LoVo (cell line): ENCODE measurements around the gene DNAJB9.

Experiments used
- DNase-seq: peaks from one replicate; pipeline ENCODE4 v3.0.0-alpha.2; 2016; ENCODE audit warnings: low spot score

The DNAJB9 gene

DNA sequence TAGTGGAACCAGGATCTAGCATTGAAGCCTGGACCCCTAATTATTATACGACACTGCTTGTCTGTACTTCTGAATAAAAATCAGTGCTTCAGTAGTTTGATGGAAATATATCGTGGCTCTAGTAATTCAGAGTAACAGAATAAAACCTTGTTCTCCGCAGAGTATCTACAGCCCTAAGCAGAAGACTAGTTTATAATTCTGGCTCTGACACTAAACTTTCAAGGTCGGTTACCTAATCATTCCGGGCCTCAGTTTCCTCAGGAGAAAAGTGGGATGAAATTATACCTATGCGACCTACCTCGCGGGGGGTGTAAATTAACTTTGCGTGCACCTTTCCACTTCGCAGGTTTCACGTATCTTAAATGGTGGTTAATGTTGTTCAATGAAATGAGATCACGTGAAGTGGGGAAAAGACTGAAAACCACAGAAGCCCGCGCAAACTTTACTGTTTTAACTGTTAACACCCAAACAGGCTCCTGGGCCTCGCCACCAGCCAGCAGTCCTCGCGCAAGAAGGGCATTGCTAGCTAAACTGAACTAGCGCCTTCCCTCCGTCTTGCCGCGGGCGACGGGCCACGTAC is 783 bp upstream of the DNAJB9 start:
- DNase-seq: no peak

DNA sequence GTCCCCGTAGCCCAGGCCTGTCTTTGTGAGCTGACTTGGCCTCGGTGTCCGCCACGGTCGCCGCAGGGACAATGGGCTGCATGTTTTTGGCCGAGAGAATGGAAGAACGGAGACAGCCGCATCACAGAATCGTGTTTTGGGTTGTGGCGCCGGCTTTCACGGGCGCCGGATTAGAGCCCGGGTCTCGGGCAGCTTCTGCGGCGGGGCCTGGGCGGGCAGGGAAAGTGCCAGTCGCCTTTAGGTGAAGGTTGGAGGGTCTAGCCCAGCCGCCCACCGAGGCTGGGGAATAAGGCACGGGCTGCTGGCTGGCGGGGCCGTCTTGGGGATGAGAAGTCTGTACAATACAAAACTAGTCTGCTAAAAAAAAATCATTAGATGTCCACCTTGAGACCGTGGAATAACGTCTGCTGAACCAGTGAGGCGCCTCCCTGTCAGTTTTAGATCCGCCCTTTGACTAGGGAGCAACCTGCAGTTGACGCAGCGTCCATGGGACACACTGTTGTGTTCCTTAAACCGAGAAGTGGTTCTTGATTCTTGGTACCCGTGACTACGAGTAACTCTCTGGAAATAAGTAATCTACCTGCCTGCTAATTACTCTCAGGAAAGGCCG is 577 bp downstream of the DNAJB9 start:
- DNase-seq: peak; percentile 75

DNA sequence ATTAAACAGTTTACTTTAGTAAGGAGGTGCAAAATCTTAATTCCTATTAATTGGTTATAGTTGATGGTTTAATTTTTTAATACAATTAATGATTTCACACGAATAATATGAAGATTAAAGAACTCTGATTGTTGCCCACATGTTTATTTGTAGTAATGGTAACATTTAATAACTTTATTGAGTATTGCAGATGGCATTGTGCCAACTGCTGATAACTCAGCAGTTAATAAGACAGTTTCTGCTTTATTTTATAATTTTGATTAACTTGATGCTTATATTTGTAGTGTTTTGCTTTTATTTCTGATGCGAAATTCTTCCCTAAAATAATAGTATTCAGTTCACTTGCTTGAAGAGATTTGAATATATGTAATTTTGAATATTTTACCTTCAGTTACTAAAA is 2.8 kb downstream of the DNAJB9 start:
- no peak for DNase-seq

DNA sequence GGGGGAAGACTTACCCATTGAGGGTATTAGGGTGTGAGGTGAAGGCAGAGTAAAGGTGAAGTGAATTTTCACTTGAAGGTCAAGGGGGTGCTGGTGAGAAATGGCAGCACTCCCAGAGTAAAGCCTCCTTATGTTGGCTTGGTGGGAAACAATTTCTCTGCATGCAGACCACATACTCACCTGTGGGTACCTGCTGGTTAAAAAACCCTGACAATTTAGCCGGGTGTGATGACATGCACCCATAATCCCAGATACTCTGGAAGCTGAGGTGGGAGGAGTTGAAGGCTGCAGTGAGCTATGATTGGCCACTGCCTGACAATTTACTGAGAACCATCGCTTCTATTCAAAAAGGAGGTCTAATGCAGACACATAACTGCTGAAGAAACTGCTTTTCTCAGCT is 5.5 kb downstream of the DNAJB9 start:
- no peak for DNase-seq

DNA sequence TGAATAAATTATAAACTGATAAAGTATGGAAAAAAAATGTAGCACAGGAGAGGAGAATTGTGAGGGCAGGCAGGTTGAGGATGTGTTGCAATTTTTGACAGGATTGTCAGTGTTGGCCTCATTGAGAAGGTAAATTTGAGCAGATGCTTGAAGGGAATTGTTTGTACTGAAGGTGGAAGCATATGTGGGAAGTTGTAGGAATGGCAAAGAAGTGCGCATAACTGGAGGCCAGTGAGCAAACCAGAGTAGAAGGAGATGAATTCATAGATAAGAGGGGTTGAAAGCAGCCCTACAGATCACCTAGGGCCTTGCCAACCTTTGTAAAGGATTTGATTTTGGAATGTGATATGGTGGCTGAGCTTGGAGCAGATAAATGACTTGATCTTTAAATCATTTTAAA is 6.4 kb downstream of the DNAJB9 start:
- DNase-seq: no peak

DNA sequence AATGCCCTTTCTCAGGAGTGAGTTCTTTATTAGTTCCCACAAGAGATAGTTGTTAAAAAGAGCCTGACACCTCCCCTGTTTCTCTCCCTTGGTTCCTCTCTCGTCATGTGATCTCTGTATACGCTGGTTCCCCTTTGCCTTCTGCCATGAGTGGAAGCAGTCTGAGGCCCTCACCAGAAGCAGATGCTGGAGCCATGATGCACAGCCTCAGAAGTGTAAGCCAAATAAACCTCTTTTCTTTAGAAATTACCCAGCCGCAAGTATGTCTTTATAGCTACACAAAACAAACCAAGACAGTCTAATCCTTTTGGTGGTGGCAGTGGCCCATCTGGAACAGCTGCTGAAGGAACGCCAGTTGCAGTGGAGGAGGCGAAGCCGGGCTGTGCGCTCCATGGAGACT is 9.3 kb downstream of the DNAJB9 start:
- DNase-seq: no peak

DNA sequence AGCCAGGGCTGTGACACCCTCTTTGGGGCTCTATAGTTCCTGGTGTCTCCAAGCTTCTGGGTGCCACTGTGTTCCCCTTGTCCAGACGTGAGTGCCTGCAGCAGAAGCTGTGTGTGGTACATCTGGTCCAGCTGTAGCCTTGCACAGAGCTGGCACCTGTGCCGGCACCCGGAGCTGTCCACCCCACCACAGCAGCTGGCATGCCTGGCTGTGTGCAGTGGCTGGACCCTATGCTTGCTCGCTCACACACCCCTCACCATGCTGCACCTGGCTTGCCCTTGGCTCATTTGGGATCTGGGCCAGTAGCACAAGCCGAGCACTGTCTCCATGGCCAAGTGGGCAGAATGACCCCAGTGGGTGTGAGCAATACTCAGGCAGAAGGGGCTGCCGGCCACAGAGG is 10.6 kb downstream of the DNAJB9 start:
- no peak for DNase-seq

DNA sequence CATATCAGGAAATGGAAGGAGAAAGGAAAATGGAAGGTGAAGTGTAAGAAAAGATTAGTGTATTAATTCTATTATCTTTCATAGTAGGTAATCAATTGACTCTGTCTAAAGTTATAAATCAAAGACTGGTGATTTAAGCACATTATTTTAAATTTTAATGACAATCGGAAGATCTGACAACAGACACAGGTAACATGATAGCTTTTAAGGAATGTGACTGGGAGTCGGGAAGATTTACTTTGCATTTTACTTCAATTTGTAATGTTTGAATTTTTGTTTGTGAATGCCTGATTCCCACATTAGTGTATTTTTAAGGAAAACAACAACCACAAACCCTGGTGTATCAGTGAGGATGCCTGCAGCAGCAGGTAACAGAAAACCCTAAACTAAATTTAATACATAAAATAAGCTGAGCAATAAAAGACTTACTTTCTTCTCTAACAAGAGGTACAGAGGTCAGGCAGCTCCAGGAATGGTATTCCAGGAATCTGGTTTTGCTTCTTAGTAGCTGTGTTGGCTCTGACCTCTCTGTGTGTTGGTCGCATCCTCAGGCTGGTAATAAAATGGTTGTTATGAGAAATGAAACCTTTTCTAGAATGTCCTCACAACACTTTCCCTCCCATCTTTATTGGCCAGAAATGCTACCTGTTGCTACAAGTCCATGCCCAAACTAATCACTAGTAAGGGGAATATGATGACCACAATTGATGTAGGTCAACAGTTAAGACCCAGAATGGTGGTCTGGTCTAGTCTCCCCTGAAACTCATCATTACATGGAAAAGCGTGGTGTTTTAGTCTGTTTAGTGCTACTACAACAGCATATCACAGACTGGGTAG is 12.2 kb downstream of the DNAJB9 start:
- DNase-seq: peak; percentile 63

DNA sequence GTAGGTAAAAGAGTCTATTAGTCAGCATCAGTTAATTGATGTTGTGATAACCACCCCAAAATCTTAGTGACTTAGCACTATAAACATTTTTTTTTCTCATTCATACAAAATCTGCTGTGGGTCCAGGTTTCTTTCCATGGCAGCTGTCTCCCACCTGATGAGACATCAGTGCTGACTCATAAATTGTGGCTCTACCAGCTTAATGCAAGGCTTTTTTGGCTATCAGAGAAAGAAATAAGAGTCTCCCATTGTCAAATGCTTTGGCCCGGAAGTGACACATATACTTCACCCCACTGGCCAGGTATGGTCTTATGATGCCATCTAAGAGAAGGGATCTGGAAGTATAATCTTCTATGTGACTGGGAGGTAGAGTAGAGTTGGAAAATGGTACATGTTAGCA is 14.5 kb downstream of the DNAJB9 start:
- DNase-seq: no peak

DNA sequence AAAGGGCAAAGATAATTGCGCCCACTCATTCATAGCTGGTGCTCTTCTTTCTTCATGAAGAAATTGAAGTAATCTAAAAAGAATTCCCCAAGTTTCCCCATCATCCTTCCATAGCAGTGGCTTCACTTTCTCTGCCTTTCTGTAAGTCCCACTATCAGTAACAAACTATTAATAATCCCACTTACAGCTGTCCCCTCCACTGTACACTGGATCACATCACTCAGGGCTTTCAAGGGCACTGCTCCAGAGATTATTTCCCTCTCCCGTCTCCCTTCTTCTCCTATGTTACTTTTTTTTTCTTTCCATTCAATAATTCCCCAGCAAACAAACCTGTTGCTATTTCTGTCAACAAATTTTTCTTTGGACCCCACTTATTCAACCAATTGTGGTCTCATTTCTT is 16.2 kb downstream of the DNAJB9 start:
- DNase-seq: no peak

DNA sequence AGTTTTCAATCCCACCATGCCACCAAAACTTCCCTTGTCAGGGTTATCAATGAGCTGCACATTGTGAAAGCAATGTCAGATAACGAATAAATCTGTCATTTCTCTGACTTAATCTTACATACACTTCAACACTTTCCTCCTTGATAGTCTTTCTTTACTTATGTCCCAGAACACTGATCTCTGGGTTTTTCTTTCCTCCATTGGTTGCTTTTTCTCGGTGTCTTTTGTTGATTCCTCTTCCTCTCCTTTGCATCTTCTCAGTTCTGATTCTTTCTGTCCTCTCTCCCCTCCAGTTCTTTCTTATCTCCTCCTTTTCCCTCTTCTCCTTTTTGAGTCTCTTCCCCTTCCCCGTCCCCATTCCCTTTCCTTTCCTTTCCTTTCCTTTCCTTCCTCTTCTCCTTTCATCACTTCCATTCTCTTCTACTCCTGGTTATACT is 16.6 kb downstream of the DNAJB9 start:
- DNase-seq: no peak

DNA sequence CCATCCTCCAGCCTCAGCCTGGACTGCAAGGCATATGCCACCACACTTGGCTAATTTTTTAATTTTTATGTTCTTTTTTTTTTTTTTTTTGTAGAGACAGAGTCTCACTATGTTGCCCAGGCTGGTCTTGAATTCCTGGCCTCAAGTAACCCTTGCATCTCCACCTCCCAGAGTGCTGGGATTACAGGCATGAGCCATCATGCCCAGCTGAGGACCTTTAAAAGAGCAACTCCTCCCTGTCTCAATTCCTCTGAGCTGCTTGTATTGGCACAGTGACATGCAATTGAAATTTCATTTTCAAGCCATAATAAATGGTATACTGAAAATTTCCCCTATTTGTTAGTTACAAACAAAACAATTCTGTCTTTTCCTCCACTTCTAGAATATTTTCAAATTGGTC is 19.5 kb downstream of the DNAJB9 start:
- no peak for DNase-seq

DNA sequence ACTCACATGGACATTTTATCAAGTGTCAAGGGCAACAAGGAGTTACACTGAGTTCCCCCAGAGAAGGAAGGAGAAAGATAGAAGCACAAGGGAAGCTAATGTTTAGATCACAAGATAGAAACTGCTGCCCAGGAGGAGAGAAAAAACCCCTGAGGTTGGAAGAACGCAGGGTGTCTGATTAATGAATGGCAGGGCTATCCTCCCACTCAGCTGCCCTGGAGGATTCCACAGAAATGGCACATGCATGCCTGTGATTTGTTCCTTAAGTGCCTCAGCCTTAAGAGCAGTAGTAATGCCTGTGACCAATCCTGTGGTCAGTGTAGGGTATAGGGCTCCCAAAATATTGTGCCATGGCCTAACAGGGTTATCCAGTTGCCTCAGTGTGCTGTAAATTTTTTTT is 20.2 kb downstream of the DNAJB9 start:
- no peak for DNase-seq

DNA sequence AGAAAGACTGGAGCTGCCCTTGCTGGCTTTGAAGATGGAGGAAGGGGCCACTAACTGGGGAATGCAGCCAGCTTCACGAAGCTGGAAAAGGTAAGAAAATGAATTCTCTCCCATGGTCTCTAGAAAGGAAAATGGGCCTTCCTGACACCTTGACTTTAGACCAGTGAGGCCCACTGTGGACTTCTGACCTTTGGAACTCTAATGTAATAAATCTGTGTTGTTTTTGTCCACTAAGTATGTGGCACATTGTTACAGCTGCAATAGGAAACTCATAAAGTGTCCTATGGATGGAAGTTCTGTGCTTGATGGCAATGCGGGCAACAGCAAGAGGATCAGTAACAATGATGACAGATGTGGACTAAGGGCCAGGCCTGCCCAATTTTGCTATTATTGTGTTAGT is 20.9 kb downstream of the DNAJB9 start:
- no peak for DNase-seq

DNA sequence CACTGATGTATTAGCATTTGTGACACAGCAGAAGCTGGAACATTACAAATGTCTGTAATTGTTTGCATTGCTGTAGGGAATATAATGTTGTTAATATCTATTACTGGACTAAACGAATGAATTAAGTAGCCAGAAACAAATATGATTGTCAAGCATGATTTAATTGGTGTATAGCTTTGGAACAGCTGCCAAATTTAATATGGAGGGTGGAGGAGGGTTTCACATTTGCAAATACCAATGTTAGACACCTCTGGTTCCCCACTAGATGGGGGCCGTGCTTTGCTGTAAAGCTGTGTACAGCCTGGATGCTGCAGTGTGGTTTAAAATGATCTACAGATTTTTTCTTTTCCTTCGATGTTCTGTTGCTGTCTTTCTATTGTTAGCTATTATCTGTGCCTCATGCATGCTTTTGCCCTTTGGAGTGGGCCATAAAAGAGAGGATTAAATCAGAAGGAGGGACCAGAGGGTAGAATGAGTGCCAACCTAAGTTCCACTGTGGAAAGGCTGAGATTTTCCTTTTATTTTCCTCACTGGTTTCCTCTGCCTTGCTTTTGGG is 23.1 kb downstream of the DNAJB9 start:
- no peak for DNase-seq

DNA sequence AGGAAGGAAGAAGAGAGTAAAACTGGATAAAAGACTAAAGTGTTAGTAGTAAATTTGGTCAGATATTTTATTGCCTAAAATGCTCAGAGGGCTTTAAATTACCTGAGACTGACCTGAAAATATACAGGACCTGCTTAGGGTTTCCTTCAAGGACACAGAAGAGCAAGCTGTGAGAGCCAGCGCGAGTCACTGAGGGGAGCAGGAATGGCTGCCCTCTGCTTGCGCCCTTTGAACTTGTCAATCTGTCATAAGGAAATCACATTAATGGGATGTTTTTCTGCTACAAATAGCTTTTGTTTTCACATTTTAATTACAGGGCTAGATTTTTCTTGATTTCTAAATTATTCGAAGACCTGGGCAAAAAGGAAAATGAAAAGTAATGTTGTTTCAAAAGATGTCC is 26.9 kb downstream of the DNAJB9 start:
- DNase-seq: no peak

DNA sequence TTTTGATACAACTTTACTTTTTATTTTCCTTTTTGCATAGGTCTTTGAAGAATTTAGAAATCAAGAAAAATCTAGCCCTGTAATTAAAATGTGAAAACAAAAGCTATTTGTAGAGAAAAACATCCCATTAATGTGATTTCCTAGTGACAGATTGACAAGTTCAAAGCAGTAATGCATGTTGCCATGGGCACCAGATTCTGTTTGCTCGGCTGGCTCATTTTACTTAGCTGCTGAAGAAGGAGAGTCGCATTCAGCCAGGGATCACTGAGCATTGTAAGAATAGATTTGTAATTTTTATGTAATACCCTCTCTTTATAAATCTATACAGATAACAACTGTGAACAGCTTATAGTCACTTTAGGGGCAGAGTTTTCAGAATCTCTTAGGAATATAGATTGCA is 28.5 kb downstream of the DNAJB9 start:
- no peak for DNase-seq

DNA sequence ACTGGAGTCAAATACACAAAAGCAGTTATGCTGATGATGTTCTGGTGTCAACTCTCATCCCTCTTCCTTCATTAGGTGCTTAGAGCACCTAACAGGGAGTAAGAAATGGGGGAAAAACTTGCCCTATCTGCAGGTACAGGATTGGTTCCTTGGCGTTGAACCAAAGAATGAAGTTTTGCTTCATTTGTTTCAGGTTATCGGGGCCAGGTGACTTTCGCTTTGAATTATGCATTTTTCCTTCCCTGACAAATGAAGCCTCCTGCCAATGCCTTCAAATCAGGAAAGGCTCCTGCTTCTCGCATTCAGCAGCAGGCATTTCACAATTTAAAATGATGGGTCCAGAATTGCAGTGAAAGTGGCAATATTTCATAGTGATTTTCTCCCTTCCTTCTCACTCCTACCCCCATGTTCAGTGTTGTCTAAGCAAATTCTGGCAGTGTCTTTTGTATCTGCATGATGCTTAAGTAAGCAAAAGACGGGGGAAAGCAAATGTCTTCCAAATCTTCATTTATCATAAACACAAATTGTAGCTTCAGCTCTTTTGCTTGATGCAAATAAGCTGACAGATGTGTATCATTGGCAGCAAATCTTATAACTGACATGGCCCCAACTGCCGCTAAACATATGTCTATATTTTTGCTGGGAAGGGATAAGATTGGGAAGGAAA is 29.4 kb downstream of the DNAJB9 start:
- DNase-seq: no peak

DNA sequence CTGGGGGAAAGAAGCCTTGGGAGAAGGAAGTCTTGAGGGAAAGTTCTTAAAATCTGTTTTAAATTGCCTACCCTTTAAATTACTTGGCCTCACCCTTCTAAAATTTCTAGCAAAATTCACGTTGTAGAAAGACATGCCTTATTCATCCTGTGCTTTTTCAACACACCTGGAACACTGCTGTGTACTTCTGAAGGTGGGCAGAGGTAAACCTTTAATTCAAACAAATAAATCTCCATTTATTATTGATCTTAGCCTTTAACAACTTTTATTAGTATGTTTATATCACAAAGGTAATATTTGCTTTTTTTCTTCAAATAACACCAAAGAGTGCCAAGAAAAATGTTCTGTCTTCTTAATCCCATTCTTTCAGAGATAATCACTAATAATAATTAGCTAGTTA is 30.7 kb downstream of the DNAJB9 start:
- no peak for DNase-seq

DNA sequence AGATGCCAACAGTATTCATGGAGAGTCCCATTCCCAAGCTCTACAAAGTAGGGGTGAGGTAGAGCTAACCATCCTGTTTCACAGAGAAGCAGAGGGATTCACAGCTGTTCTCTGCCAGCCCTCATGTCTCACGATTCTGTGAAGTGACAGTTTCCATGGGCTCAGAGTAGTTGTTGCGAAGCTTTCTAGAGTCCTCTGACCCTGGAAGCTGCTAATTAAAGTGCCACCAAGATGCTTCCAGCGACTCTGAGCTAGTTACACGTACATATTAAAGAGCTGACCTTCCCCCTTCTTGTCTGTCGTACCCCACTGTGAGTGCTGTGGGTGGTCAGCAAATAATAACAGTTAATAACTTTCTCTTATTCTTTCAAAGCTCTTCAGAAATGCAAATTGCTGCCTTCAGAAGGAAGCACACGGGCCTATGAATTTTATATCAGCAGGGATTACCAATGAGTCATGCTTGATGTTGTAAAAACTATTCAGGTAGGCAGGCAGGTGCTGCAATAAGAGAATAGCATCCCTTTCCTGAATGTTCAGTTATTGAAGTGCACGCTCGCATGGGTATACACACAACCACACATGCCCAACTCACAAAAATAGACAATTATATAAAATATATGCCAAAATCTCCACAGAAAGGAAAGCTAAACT is 34.1 kb downstream of the DNAJB9 start:
- DNase-seq: peak; percentile 36

DNA sequence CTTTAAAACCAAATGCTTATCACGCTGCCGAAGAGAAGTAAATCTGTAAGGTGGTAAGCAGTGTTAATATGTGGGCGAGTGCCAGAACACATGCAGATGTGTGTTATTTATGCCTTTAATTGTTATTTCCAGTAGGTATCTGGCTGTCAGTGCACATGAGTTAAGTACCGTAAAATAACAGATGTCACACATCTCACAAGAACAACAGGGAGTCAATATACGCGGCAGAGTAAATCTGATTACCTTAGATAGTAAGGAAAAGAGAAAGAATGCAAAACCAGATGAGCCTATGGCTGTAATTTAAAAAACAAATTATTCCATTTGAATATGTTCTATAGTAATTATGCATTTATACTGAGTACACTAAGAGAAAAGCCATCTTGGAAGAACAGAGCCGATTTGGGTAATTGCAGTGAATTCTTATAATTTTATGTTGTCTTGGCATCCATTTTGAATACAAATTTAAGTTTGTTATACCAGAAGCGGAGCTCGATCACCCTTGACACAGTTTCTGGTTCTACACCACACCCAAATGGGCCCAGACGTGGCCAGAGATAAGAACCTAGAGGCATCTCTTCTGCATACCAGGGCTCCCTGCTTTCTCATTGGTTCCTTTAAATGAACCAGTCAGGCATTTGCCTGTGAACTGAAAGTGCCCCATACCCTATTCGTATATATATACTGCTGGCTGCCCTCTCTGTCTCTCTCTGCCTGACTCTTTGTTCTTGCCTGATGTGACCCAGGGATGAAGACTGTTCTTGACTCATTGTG is 34.8 kb downstream of the DNAJB9 start:
- DNase-seq: no peak
